Measurements from ENCODE around the gene ANKH. TPM values are rescaled to one million over a fixed set of nuclear protein-coding genes. Genes with fewer than 3 reads are reported as not detected.

ANKH gene
- total and polyA plus RNA-seq, 10 of the 15 experiments (the other 5 are each of a cell fraction or from before 2014, with no cell fraction given): 2.1 to 43.9 (median 14.4) TPM

DNA sequence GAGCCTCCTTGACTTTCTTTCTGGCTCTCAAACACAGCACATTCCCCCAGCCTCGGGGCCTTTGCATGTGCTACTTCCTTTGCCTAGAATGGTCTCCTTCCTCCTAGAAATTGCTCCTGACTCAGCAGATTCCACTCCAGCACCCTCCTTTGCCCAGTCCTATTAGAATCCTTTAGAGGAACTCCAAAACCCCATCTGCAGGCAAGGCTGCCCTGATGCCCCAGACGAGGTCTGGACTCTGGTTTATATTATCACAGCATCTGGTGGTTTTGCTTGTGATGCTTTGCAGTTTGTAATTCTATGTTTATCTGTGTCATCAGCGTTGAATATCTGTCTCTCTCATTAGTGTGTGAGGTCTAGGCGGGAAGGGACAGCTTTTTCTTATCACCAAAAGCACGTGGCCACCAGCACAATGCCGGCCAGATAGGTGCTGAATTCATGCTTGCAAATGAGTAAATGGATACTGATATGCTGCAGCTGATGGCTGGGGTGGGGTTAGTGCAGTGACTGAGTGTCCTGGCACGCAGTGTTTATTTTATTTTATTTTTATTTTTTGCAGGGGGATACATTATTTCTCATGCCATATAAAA, 30.0 kb upstream of the ANKH start:
- no peak overlapping the region for H3K4me2 ChIP-seq (ENCODE audit: control insufficient read depth, insufficient read depth)
- no peak overlapping the region for H3K4me3 ChIP-seq
- ChIA-PET SMC1A (ENCODE audit: uncharacterized antibody, unreplicated experiment) (no interaction called here), POLR2A (no interaction called here), CTCF (no interaction called here), RAD21 (ENCODE audit: unreplicated experiment) (no interaction called here)
- ATAC-seq (no peak), FAIRE-seq (no peak), DNase-seq (ENCODE audit: low read depth, low spot score) (no peak)
- BruUV-seq (replicated peaks): no TSS peak
- H3K9ac ChIP-seq (ENCODE audit: control insufficient read depth, insufficient read depth, low read length): no peak overlapping the region
- no peaks in the 10 kb centered on the region for H3K9me3 ChIP-seq (replicated peaks; ENCODE audit: control insufficient read depth, insufficient read depth, low read length)
- no peaks in the 10 kb centered on the region for H3K79me2 ChIP-seq (ENCODE audit: control insufficient read depth, insufficient read depth, low read length)
- H4K20me1 ChIP-seq (ENCODE audit: control insufficient read depth, insufficient read depth): no peaks in the 10 kb centered on the region
- TF ChIP-seq CREB1 (IDR thresholded peaks at IDR 0.05; ENCODE audit: low read depth) (no peak), NR2C1 (IDR thresholded peaks at IDR 0.05) (no peak), TARDBP (IDR thresholded peaks at IDR 0.05; ENCODE audit: borderline replicate concordance) (no peak), MTA2 (IDR thresholded peaks at IDR 0.05; ENCODE audit: low read depth) (no peak), PML (IDR thresholded peaks at IDR 0.05; ENCODE audit: low read length) (no peak), ZNF274 (IDR thresholded peaks at IDR 0.05; ENCODE audit: insufficient read depth, insufficient read length) (no peak), REST (IDR thresholded peaks at IDR 0.05; ENCODE audit: low read depth, low read length) (no peak)
- TF ChIP-seq, protein P1, sequence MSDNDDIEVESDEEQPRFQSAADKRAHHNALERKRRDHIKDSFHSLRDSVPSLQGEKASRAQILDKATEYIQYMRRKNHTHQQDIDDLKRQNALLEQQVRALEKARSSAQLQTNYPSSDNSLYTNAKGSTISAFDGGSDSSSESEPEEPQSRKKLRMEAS (IDR thresholded peaks at IDR 0.05; ENCODE audit: low read depth, low read length): no peak
- no peak overlapping the region for H3K27ac ChIP-seq (ENCODE audit: control insufficient read depth, insufficient read depth)
- in situ Hi-C loops (cut with MboI): no loop called here
- intact Hi-C loops (cut with micrococcal nuclease; ENCODE audit: unreplicated experiment): no loop called here
- H3K27me3 ChIP-seq (replicated peaks in 1 of 2; ENCODE audit: control insufficient read depth in 2 of 2, insufficient read depth in 2 of 2, low read length in 1 of 2): no peaks in the 10 kb centered on the region
- no peak overlapping the region for H2AFZ ChIP-seq (ENCODE audit: control insufficient read depth, low read depth, low read length)
- H3K36me3 ChIP-seq (ENCODE audit: control insufficient read depth in 2 of 2, insufficient read depth in 2 of 2, low read length in 1 of 2): no peaks in the 10 kb centered on the region
- WGBS (ENCODE audit: insufficient coverage, insufficient replicate concordance, low lambda C conversion rate, missing lambda C conversion rate): 15% methylated on average over 7 of the region's 7 CpGs
- no peaks in the 10 kb centered on the region for H3K4me1 ChIP-seq (ENCODE audit: control insufficient read depth, insufficient read depth, low read length)

All from GM12878 (cell line).